Measurements from ENCODE around the gene PPP2R5A.

Gene PPP2R5A

DNA sequence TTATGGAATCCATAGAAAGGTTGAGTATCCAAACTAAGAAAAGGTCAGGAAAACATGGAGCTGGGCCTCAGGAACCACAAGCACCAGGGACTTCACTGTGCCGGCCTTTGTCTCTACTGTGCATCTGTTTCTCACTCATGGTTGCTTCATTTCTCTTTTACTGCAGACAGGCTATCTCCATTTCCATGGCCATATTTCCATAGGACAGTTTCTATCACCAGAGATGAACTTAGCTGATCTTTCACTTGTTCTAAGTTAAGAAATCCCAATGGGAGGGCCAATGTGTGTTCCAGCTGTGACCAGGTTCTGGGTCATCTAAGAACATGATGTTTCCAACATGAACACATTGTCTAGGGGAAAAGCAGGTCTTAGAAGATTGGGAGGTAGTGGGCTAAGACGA, 43.7 kb upstream of the PPP2R5A start:
- no peak for DNase-seq (ENCODE audit: extremely low read depth, insufficient read length)
- no peaks in the 10 kb centered on the region for H3K27me3 ChIP-seq (replicated peaks; ENCODE audit: control insufficient read depth, insufficient read depth, low read length)
- no peak overlapping the region for H3K4me3 ChIP-seq (replicated peaks; ENCODE audit: low read depth, low read length)
- no peaks in the 10 kb centered on the region for H3K36me3 ChIP-seq (ENCODE audit: control insufficient read depth, insufficient read depth, low read length)
- TF ChIP-seq, protein P1, sequence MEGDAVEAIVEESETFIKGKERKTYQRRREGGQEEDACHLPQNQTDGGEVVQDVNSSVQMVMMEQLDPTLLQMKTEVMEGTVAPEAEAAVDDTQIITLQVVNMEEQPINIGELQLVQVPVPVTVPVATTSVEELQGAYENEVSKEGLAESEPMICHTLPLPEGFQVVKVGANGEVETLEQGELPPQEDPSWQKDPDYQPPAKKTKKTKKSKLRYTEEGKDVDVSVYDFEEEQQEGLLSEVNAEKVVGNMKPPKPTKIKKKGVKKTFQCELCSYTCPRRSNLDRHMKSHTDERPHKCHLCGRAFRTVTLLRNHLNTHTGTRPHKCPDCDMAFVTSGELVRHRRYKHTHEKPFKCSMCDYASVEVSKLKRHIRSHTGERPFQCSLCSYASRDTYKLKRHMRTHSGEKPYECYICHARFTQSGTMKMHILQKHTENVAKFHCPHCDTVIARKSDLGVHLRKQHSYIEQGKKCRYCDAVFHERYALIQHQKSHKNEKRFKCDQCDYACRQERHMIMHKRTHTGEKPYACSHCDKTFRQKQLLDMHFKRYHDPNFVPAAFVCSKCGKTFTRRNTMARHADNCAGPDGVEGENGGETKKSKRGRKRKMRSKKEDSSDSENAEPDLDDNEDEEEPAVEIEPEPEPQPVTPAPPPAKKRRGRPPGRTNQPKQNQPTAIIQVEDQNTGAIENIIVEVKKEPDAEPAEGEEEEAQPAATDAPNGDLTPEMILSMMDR (IDR thresholded peaks at IDR 0.05; ENCODE audit: insufficient read depth, low read length, poor library complexity, severe bottlenecking): no peak

DNA sequence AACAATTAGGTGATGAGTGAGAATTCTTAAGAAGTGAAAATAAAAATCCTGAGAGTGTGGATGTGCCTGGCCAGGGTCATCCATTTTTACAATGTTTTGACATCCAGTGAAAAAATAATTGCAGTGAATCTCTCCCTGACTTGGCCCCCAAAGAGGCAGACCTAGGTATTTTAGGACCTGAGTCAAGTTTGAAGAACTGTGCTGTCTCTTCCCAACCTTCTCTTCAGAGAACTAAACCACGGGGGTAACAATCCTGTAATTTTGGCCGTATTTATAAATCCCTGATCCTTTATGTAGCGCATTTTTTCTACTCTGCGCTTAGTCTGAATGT, 43.3 kb upstream of the PPP2R5A start:
- TF ChIP-seq, protein P1 (IDR thresholded peaks at IDR 0.05; ENCODE audit: insufficient read depth, low read length, poor library complexity, severe bottlenecking): no peak
- Histone ChIP-seq H3K27me3 (replicated peaks; ENCODE audit: control insufficient read depth, insufficient read depth, low read length) (no peaks in the 10 kb centered on the region), H3K36me3 (ENCODE audit: control insufficient read depth, insufficient read depth, low read length) (no peaks in the 10 kb centered on the region), H3K4me3 (replicated peaks; ENCODE audit: low read depth, low read length) (no peak overlapping the region)
- DNase-seq (ENCODE audit: extremely low read depth, insufficient read length): no peak

DNA sequence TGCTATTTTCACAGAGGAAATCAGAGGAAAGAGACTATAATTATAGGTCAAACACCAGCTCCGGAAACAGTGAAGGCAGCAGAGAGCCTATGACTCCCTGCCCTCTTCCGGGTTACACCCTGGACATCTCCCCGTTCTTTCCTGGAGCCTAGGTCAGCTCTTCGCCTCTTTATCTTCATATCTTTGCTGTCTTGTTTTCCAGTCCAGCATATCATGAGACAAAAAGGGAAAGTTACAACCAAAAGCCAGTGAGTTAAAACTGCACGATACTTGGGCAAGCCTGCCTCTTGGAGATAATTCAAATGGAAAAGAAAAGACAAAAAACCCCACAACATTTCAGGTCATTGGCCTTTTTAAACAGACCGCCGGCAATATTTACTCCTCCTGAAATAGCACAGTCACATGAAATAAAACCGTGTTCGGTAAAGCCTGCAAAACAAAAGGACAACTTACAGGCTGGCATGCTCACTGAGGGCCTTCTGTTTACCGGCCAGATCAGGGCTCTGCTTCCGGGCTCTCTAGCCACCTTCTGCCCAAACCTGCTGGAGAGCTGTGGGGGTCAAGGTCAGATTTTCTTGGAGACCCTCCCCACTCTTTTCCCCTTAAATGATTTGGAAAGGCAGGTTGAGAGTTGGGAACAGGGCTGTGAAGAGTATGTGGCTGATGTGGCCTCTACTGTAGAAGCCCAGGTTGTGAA, 42.8 kb upstream of the PPP2R5A start:
- TF ChIP-seq, protein P1 (IDR thresholded peaks at IDR 0.05; ENCODE audit: insufficient read depth, low read length, poor library complexity, severe bottlenecking): no peak
- DNase-seq (ENCODE audit: extremely low read depth, insufficient read length): no peak
- no peaks in the 10 kb centered on the region for H3K36me3 ChIP-seq (ENCODE audit: control insufficient read depth, insufficient read depth, low read length)
- no peaks in the 10 kb centered on the region for H3K27me3 ChIP-seq (replicated peaks; ENCODE audit: control insufficient read depth, insufficient read depth, low read length)
- H3K4me3 ChIP-seq (replicated peaks; ENCODE audit: low read depth, low read length): no peak overlapping the region

DNA sequence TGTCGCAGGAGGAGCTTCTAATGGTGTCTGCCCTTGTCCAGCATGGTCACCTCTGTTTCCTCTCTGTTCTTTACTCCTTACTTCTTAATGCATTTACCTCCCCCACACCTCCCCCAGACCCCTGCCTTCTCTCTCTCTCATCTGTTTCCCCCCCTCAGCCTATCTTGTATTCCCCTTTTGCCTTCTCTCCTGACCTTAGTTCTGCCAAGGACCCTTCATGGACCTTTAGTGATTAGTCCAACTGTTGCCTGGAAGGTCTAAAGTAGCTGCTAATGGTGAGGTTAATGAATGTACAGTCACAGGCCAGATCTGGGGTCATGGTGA, 42.3 kb upstream of the PPP2R5A start:
- H3K4me3 ChIP-seq (replicated peaks; ENCODE audit: low read depth, low read length): no peak overlapping the region
- H3K27me3 ChIP-seq (replicated peaks; ENCODE audit: control insufficient read depth, insufficient read depth, low read length): no peaks in the 10 kb centered on the region
- H3K36me3 ChIP-seq (ENCODE audit: control insufficient read depth, insufficient read depth, low read length): no peaks in the 10 kb centered on the region
- TF ChIP-seq, protein P1 (IDR thresholded peaks at IDR 0.05; ENCODE audit: insufficient read depth, low read length, poor library complexity, severe bottlenecking): no peak
- DNase-seq (ENCODE audit: extremely low read depth, insufficient read length): no peak

DNA sequence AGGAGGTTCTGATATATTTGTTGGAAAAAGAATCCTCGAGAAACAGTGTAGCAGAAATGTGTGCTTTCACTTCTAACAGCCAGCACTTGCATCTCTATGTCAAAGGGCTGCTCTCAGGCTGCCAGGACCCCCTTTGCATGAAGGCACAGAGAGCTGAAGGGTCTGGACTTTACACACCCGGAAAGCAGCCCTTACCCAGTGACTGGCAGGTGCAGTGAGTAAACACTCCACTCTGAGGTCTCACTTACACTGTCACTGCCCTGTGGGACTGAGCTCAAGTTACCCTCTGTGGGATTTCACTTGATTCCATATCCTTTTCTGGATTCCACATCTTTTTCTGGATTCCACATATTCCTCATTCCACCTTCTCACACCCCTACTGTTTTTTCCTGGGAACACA, 40.8 kb upstream of the PPP2R5A start:
- TF ChIP-seq, protein P1 (IDR thresholded peaks at IDR 0.05; ENCODE audit: insufficient read depth, low read length, poor library complexity, severe bottlenecking): no peak
- Histone ChIP-seq H3K27me3 (replicated peaks; ENCODE audit: control insufficient read depth, insufficient read depth, low read length) (no peaks in the 10 kb centered on the region), H3K36me3 (ENCODE audit: control insufficient read depth, insufficient read depth, low read length) (no peaks in the 10 kb centered on the region), H3K4me3 (replicated peaks; ENCODE audit: low read depth, low read length) (no peak overlapping the region)
- DNase-seq (ENCODE audit: extremely low read depth, insufficient read length): no peak

DNA sequence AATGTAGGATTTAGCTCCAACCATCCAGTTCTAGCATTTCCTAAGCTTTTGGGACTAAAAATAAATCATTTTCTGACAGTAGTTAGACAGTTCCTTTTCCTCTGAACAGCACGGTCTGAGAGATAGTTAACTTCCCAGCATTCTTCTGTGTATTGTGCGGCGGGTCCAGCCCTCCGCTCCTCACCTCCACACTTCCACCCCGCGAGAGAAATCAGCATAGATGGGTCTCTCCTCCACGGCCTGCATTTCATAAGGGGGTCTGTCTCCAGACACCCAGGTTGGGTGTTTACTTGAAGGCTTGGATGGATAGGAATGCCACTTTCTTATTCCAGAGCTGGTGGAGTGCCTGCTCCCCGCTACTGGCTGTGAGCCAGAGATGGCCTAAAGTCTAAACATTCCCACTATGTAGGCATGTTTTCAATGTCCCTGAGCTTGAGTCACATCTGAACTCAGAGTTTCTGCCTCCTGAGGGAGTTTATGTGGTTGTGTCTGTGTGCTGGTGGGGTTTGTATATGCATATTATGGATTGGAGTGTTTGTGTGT, 38.0 kb upstream of the PPP2R5A start:
- Histone ChIP-seq H3K4me3 (replicated peaks; ENCODE audit: low read depth, low read length) (no peak overlapping the region), H3K27me3 (replicated peaks; ENCODE audit: control insufficient read depth, insufficient read depth, low read length) (no peaks in the 10 kb centered on the region), H3K36me3 (ENCODE audit: control insufficient read depth, insufficient read depth, low read length) (no peaks in the 10 kb centered on the region)
- no peak for DNase-seq (ENCODE audit: extremely low read depth, insufficient read length)
- TF ChIP-seq, protein P1 (IDR thresholded peaks at IDR 0.05; ENCODE audit: insufficient read depth, low read length, poor library complexity, severe bottlenecking): no peak
